ENCODE measurements around the gene NECTIN4. TPM values are rescaled to one million over a fixed set of nuclear protein-coding genes. Genes with fewer than 3 reads are reported as not detected.

The NECTIN4 gene
- total and polyA plus RNA-seq, 2 of the 13 experiments (the other 11 are each of a cell fraction or from before 2014, with no cell fraction given), result 5.9 to 12.4 TPM

- TF ChIP-seq GRHL1 (CRISPR knock-in tag; conservative IDR thresholded peaks at IDR 0.05), result no peak
- no peak for TF ChIP-seq ZNF672 (CRISPR knock-in tag; IDR thresholded peaks at IDR 0.05)
- no peak for TF ChIP-seq MED13 (CRISPR knock-in tag; IDR thresholded peaks at IDR 0.05)
- no peak for TF ChIP-seq CHD2 (IDR thresholded peaks at IDR 0.05; ENCODE audit: low read depth, low read length)
- no peak for TF ChIP-seq HNF4A (CRISPR knock-in tag; IDR thresholded peaks at IDR 0.05)
- TF ChIP-seq ZNF17 (CRISPR knock-in tag; IDR thresholded peaks at IDR 0.05), result no peak
- TF ChIP-seq SP5 (CRISPR knock-in tag; IDR thresholded peaks at IDR 0.05; ENCODE audit: borderline replicate concordance, low read depth), result no peak
- no peak for TF ChIP-seq HDAC2 (CRISPR knock-in tag; IDR thresholded peaks at IDR 0.05)
- TF ChIP-seq, protein P1, sequence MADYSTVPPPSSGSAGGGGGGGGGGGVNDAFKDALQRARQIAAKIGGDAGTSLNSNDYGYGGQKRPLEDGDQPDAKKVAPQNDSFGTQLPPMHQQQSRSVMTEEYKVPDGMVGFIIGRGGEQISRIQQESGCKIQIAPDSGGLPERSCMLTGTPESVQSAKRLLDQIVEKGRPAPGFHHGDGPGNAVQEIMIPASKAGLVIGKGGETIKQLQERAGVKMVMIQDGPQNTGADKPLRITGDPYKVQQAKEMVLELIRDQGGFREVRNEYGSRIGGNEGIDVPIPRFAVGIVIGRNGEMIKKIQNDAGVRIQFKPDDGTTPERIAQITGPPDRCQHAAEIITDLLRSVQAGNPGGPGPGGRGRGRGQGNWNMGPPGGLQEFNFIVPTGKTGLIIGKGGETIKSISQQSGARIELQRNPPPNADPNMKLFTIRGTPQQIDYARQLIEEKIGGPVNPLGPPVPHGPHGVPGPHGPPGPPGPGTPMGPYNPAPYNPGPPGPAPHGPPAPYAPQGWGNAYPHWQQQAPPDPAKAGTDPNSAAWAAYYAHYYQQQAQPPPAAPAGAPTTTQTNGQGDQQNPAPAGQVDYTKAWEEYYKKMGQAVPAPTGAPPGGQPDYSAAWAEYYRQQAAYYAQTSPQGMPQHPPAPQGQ (CRISPR knock-in tag; IDR thresholded peaks at IDR 0.05; ENCODE audit: borderline replicate concordance), result no peak
- TF ChIP-seq SP140L (CRISPR knock-in tag; IDR thresholded peaks at IDR 0.05; ENCODE audit: borderline replicate concordance), result no peak
- no peak for TF ChIP-seq NAIF1 (CRISPR knock-in tag; IDR thresholded peaks at IDR 0.05; ENCODE audit: borderline replicate concordance)
- no peak for TF ChIP-seq HMGA1 (CRISPR knock-in tag; conservative IDR thresholded peaks at IDR 0.05)
- TF ChIP-seq ZC3H13 (CRISPR knock-in tag; IDR thresholded peaks at IDR 0.05), result no peak
- no peak for TF ChIP-seq ZBTB40 (IDR thresholded peaks at IDR 0.05)
- TF ChIP-seq ZBTB40 (CRISPR knock-in tag; IDR thresholded peaks at IDR 0.05), result no peak
- TF ChIP-seq RARG (CRISPR knock-in tag; IDR thresholded peaks at IDR 0.05; ENCODE audit: low read depth), result no peak
Measured at GRCh38 chr1:161074676-161075368, 14.5 kb downstream of the NECTIN4 start (continued).

Measured in HepG2 (cell line).